Gastroesophageal sphincter (tissue), 4 donors: ENCODE data around the gene GKAP1. TPM values are rescaled to one million over a fixed set of nuclear protein-coding genes. Genes with fewer than 3 reads are reported as not detected.
"Not testable (repeated sequence)": the region's sequence is repeated elsewhere in the genome, so short reads cannot be mapped to it uniquely, and the experiment has no call there.

ENCODE experiments used
- ATAC-seq: fragments of 150-250 bp; one replicate; pipeline ENCODE4 v1.9.1; 2016; ENCODE audit warnings: mild to moderate bottlenecking, moderate library complexity
- H3K27ac ChIP-seq, 4 donors: fragments of 200-600 bp; sonication (generic) in 3 of 4; 1 replicate in 3 of 4; 2 replicates in 1 of 4; pipeline ENCODE4 v1.5.1; 2016 to 2019
- H3K27me3 ChIP-seq: fragments of 200-600 bp; sonication (generic); one replicate; pipeline ENCODE4 v1.5.1; 2019
- H3K36me3 ChIP-seq, 2 donors: fragments of 200-600 bp; sonication (generic); one replicate each; pipeline ENCODE4 v1.5.1; 2019; ENCODE audit warnings: control low read depth in 1 of 2
- H3K4me1 ChIP-seq, 3 donors: fragments of 200-600 bp; sonication (generic); 1 replicate in 2 of 3; 2 replicates in 1 of 3; pipeline ENCODE4 v1.5.1; 2016 to 2019; ENCODE audit warnings: control low read depth in 2 of 3
- H3K4me3 ChIP-seq, 2 donors: fragments of 200-600 bp; sonication (generic); one replicate each; pipeline ENCODE4 v1.5.1; 2019; ENCODE audit warnings: mild to moderate bottlenecking in 1 of 2, moderate library complexity in 1 of 2
- H3K9me3 ChIP-seq, 3 donors: fragments of 200-600 bp; sonication (generic); one replicate each; pipeline ENCODE4 v1.5.1; 2017 to 2019; ENCODE audit warnings: control low read depth in 2 of 3
- EP300 ChIP-seq: sonication (generic); formaldehyde crosslinking; IDR thresholded peaks from one replicate; pipeline ENCODE4 v1.6.1; 2017; ENCODE audit warnings: antibody characterized with exemption, mild to moderate bottlenecking
- POLR2A ChIP-seq, 2 donors: fragments of 450-650 bp; IDR thresholded peaks; one replicate each; pipeline ENCODE4 v1.6.1; 2017; ENCODE audit warnings: antibody characterized with exemption in 2 of 2, mild to moderate bottlenecking in 2 of 2, moderate library complexity in 1 of 2
- POLR2AphosphoS5 ChIP-seq: sonication (generic); formaldehyde crosslinking; IDR thresholded peaks from one replicate; pipeline ENCODE4 v1.6.1; 2017; ENCODE audit warnings: antibody characterized with exemption
- WGBS, 2 donors: methylation state at CpG; one replicate each; pipeline ENCODE4 v1.1.5; 2018; ENCODE audit warnings: low coverage in 1 of 2; 5-methylcytosine and 5-hydroxymethylcytosine counted together
- total RNA-seq, 4 donors: library from RNA; depleted of rRNA; stranded (reverse); fragments of >200 nt; gene quantifications; one replicate each; pipeline ENCODE4 v1.1.0, GENCODE V29; 2016
- TF ChIP-seq, protein P1 (sequence below), 4 experiments: fragments of 200-600 bp in 2 of 4; fragments of 450-650 bp in 2 of 4; sonication (generic) in 1 of 4; IDR thresholded peaks; one replicate each; pipeline ENCODE4 v1.5.1; 2017 to 2019; ENCODE audit warnings: antibody characterized with exemption in 4 of 4, mild to moderate bottlenecking in 2 of 4, moderate library complexity in 2 of 4

GKAP1 gene
- total RNA-seq, 4 donors from 2014 or later, result 12.9 to 17.6 (median 15.1) TPM

DNA sequence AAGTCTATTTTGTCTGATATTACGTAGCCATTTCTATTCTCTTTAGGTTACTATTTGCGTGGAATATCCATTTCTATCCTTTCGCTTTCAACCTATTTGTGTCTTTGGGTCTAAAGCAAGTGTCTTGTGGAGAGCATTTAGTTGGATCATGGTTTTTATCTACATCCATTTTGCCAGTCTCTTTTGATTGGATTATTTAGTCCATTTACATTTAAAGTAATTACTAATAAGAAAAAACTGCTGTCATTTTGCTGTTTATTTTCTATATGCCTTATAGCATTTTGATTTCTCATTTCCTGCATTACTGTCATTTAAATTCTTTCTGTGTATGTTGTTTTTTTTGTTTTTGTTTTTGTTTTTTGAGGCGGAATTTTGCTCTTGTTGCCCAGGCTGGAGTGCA is 83.8 kb downstream of the GKAP1 start:
- ATAC-seq, result no peak
- 89 to 95% methylated on average over 4 of the region's 4 CpGs for WGBS, 2 donors

DNA sequence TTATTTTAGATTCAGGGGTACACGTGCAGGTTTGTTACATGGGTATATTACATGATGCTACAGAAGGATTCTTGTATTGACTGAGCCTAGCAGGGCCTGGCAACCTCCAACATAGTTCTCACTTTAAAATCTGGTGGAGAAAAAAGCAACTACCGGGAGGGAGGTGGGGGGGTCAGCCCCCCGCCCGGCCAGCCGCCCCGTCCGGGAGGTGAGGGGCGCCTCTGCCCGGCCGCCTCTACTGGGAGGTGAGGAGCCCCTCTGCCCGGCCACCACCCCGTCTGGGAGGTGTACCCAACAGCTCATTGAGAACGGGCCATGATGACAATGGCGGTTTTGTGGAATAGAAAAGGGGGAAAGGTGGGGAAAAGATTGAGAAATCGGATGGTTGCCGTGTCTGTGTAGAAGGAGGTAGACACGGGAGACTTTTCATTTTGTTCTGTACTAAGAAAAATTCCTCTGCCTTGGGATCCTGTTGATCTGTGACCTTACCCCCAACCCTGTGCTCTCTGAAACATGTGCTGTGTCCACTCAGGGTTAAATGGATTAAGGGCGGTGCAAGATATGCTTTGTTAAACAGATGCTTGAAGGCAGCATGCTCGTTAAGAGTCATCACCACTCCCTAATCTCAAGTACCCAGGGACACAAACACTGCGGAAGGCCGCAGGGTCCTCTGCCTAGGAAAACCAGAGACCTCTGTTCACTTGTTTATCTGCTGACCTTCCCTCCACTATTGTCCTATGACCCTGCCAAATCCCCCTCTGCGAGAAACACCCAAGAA is 88.8 kb downstream of the GKAP1 start:
- not testable (repeated sequence) for H3K36me3 ChIP-seq, H3K27me3 ChIP-seq, ATAC-seq, H3K4me1 ChIP-seq, H3K27ac ChIP-seq, H3K9me3 ChIP-seq, H3K4me3 ChIP-seq
- 90% methylated on average over 2 of the region's 22 CpGs; no CpG with 5 or more reads in 1 of the 2 donors for WGBS, 2 donors

More for the DNA sequence above, 83.8 kb downstream of the GKAP1 start:
- H3K9me3 ChIP-seq, result no peaks in the 10 kb centered on the region
- TF ChIP-seq POLR2AphosphoS5 (no peak), POLR2A (IDR thresholded peaks at IDR 0.05) (no peak), EP300 (no peak)
- TF ChIP-seq, protein P1, sequence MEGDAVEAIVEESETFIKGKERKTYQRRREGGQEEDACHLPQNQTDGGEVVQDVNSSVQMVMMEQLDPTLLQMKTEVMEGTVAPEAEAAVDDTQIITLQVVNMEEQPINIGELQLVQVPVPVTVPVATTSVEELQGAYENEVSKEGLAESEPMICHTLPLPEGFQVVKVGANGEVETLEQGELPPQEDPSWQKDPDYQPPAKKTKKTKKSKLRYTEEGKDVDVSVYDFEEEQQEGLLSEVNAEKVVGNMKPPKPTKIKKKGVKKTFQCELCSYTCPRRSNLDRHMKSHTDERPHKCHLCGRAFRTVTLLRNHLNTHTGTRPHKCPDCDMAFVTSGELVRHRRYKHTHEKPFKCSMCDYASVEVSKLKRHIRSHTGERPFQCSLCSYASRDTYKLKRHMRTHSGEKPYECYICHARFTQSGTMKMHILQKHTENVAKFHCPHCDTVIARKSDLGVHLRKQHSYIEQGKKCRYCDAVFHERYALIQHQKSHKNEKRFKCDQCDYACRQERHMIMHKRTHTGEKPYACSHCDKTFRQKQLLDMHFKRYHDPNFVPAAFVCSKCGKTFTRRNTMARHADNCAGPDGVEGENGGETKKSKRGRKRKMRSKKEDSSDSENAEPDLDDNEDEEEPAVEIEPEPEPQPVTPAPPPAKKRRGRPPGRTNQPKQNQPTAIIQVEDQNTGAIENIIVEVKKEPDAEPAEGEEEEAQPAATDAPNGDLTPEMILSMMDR (IDR thresholded peaks at IDR 0.05), result no peak
- H3K4me1 ChIP-seq, result no peaks in the 10 kb centered on the region
- peaks cover 0 to 15% of the 10 kb centered on the region in 2 donors for H3K36me3 ChIP-seq
- no peak overlapping the region for H3K4me3 ChIP-seq
- H3K27ac ChIP-seq, result no peak overlapping the region
- no peaks in the 10 kb centered on the region for H3K27me3 ChIP-seq

DNA sequence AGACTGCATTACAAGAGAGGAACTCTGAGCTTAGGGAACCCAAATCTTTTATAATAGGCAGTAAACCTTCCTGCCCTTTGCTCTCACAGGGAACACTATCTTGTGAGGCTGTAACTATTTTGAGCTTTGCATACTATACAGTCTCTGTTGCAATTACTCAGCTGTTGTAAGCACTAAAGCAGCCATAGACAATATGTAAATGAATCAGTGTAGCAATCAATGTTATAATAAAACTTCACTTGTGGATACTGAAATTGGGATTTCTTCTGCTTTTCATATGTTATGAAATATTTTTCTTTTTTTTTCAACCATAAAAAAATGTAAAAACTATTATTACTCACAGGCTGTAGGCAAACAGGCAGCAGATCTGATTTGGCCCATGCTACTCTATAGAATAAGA is 93.1 kb downstream of the GKAP1 start:
- Histone ChIP-seq H3K27me3 (no peaks in the 10 kb centered on the region), H3K36me3 (no peaks in the 10 kb centered on the region), H3K4me1 (no peaks in the 10 kb centered on the region), H3K27ac (no peak overlapping the region), H3K9me3 (no peaks in the 10 kb centered on the region), H3K4me3 (no peak overlapping the region)
- TF ChIP-seq, protein P1 (IDR thresholded peaks at IDR 0.05), result no peak
- TF ChIP-seq EP300, result no peak
- no peak for TF ChIP-seq POLR2AphosphoS5
- no peak for TF ChIP-seq POLR2A (IDR thresholded peaks at IDR 0.05)
- no peak for ATAC-seq

DNA sequence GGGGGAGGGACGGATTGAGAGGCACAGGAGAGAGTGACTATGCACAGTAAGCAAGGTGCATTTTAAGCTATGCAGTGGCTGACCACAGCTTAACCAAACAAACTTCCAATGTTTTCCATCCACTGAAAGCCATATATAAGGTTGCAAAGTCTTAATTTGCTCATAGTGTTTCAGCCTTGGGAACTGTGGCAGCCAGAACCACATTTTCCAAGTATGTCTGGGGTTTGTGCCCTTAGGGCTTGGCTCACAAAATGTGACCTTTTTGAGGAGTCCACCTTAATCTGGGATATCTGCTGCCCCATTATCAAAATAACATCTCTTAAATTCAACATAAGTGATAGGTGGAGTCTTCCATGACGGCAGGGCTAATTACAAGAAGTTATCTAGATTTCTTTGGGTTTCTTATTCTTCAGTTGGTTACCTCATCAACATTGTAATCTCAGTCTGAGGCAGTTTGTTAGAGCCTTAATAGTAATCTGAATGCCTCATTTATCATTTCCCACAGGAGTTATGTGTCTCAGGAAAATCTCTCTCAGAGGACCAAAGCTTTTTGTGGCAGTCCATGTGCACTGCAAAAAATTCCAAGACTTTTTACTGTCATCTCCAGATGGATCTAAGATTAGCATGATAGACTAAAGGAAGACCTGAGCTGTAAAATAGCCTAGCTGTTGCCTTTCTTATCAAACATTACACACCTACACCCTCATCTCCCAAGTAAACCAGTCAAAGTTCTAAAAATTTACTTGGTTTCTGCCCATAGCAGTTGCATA is 94.7 kb downstream of the GKAP1 start:
- Histone ChIP-seq H3K27ac (no peak overlapping the region), H3K9me3 (no peaks in the 10 kb centered on the region), H3K36me3 (no peaks in the 10 kb centered on the region), H3K27me3 (no peaks in the 10 kb centered on the region), H3K4me1 (no peaks in the 10 kb centered on the region), H3K4me3 (no peak overlapping the region)
- ATAC-seq, result no peak
- 73% methylated on average over 1 of the region's 2 CpGs; no CpG with 5 or more reads in 1 of the 2 donors for WGBS, 2 donors
- TF ChIP-seq EP300 (no peak), POLR2A (IDR thresholded peaks at IDR 0.05) (no peak), POLR2AphosphoS5 (no peak)
- TF ChIP-seq, protein P1 (IDR thresholded peaks at IDR 0.05), result no peak

DNA sequence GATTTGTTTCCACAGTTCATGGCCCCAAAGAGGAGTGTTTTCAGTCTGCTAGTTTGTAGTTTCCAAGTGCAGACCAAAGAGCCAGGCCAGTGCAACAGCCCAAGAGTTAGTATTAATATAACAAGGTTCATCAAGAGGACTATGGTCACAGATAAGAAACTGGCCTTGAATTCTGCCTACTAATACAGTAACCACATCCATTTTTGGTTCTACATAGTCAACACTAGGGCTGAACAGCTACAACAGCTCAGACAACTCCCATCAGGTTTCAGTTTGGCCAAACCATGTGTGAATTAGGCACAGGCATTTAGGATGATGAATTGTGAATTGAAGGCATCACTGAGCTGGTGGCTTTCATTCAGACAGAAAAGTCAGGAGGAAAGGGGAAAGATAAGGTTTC is 96.1 kb downstream of the GKAP1 start:
- no peak for ATAC-seq
- Histone ChIP-seq H3K27me3 (no peaks in the 10 kb centered on the region), H3K4me1 (no peaks in the 10 kb centered on the region), H3K36me3 (no peaks in the 10 kb centered on the region), H3K4me3 (no peak overlapping the region), H3K9me3 (peaks cover 0 to 2% (median 0%) of the 10 kb centered on the region in 3 donors), H3K27ac (no peak overlapping the region)
- no peak for TF ChIP-seq POLR2A (IDR thresholded peaks at IDR 0.05)

DNA sequence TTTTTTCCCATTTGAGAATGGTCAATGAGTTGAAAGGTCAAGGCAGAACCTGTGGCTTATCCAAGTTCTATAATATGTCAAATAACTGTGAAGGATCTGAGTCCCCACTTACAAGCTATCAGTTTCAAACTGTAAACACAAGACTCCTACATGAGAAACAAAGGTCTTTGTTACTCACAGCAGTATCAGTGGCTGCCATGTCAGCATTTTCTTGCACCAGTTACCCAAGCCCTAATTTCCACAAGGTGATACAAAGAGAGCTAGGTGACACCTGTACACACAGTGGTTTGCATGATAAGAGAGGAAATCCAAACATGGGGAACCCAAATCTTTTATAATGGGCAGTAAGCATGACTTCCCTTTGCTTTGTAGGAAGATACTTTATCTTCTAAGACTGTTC is 101.8 kb downstream of the GKAP1 start:
- no peak for ATAC-seq
- H3K27me3 ChIP-seq, result no peaks in the 10 kb centered on the region
- peaks cover 0 to 10% (median 0%) of the 10 kb centered on the region in 3 donors for H3K9me3 ChIP-seq
- no peak overlapping the region for H3K27ac ChIP-seq
- no peaks in the 10 kb centered on the region for H3K36me3 ChIP-seq
- no peaks in the 10 kb centered on the region for H3K4me1 ChIP-seq
- no peak overlapping the region for H3K4me3 ChIP-seq
- TF ChIP-seq, protein P1 (IDR thresholded peaks at IDR 0.05), result no peak
- TF ChIP-seq POLR2AphosphoS5 (no peak), POLR2A (IDR thresholded peaks at IDR 0.05) (no peak), EP300 (no peak)
